WERI-Rb-1 (cell line): Measurements from ENCODE around the gene TEX53.

Source experiments
- DNase-seq: peaks from one replicate; pipeline ENCODE4 v3.0.0-alpha.2; 2020
- H3K27ac ChIP-seq: fragments of 250-450 bp; sonication (Bioruptor Pico); 2 replicates; pipeline ENCODE4 v1.5.1; 2020; ENCODE audit warnings: mild to moderate bottlenecking, moderate library complexity
- H3K27me3 ChIP-seq: fragments of 250-450 bp; sonication (Bioruptor Pico); 2 replicates; pipeline ENCODE4 v1.5.1; 2021; ENCODE audit warnings: mild to moderate bottlenecking, low read depth, moderate library complexity; ENCODE audit not compliant: insufficient read depth, severe bottlenecking
- H3K36me3 ChIP-seq: fragments of 250-450 bp; sonication (Bioruptor Pico); 2 replicates; pipeline ENCODE4 v1.5.1; 2020; ENCODE audit warnings: mild to moderate bottlenecking, moderate library complexity
- H3K4me3 ChIP-seq: 2 replicates; pipeline ENCODE4 v1.5.1; 2011; ENCODE audit warnings: low read depth, mild to moderate bottlenecking, control low read depth, low read length
- H3K9me3 ChIP-seq: fragments of 250-450 bp; sonication (Bioruptor Pico); 2 replicates; pipeline ENCODE4 v1.5.1; 2021; ENCODE audit warnings: mild to moderate bottlenecking, moderate library complexity; ENCODE audit not compliant: severe bottlenecking
- TF ChIP-seq, protein P1 (sequence below): IDR thresholded peaks from 2 replicates; pipeline ENCODE4 v1.5.1; 2011; ENCODE audit warnings: low read depth, mild to moderate bottlenecking, control low read depth, inconsistent platforms, low read length

TEX53 gene

DNA sequence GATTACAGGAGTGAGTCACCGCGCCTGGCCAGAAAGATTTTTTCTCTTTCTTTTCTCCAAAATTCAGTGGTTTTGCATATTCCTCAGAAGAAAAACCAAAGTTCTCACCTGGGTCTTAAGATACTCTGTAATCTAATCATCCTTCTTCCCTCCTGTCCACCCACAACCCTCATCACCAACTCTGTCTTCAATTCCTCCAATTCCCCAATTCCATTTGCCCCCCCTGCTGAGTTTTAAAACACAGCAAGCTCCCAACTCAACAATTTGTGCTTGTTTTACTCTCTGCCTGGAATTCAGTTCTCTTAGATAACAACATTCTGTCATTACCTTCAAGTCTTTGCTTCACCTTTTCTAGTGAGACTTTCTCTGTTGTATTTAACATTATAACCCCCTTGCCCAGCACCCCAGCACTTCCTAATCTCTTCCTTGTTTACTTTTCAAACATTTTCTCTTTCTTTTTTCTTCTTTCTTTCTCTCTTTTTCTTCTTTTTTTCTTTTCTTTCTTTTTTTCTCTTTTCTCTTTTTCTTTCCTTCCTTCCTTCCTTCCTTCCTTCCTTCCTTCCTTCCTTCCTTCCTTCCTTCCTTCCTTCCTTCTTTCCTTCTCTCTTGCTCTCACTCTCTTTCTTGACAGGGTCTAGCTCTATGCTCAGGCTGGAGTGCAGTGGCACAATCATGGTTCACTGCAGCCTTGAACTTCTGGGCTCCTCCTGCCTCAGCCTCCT is 16.6 kb upstream of the TEX53 start:
- TF ChIP-seq, protein P1, sequence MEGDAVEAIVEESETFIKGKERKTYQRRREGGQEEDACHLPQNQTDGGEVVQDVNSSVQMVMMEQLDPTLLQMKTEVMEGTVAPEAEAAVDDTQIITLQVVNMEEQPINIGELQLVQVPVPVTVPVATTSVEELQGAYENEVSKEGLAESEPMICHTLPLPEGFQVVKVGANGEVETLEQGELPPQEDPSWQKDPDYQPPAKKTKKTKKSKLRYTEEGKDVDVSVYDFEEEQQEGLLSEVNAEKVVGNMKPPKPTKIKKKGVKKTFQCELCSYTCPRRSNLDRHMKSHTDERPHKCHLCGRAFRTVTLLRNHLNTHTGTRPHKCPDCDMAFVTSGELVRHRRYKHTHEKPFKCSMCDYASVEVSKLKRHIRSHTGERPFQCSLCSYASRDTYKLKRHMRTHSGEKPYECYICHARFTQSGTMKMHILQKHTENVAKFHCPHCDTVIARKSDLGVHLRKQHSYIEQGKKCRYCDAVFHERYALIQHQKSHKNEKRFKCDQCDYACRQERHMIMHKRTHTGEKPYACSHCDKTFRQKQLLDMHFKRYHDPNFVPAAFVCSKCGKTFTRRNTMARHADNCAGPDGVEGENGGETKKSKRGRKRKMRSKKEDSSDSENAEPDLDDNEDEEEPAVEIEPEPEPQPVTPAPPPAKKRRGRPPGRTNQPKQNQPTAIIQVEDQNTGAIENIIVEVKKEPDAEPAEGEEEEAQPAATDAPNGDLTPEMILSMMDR = no peak
- Histone ChIP-seq H3K27me3 (no peaks in the 10 kb centered on the region), H3K9me3 (no peaks in the 10 kb centered on the region), H3K36me3 (no peaks in the 10 kb centered on the region), H3K4me3 (no peak overlapping the region), H3K27ac (no peak overlapping the region)
- no peak for DNase-seq

DNA sequence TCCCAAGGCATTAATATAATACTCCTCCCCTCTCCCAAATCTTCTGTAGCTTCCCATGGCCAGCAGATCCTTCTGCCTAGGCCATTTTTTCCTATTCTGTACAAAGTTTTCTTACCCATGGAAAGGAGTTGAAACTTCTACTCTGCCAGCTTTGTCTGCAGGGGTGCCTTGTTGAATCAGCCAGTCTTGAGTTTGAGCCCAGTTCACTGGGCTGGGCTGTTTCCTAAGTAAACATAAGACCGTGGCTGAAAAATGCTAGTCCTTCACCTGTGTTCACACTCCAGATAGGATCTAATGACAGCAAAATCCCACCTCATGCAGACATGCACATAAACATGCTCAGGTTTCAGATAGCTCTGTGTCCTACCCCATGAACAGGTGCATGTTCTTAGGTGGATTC is 14.0 kb upstream of the TEX53 start:
- TF ChIP-seq, protein P1 = no peak
- no peak overlapping the region for H3K4me3 ChIP-seq
- H3K9me3 ChIP-seq = no peaks in the 10 kb centered on the region
- no peak overlapping the region for H3K27ac ChIP-seq
- H3K36me3 ChIP-seq = no peaks in the 10 kb centered on the region
- no peaks in the 10 kb centered on the region for H3K27me3 ChIP-seq
- DNase-seq = no peak

DNA sequence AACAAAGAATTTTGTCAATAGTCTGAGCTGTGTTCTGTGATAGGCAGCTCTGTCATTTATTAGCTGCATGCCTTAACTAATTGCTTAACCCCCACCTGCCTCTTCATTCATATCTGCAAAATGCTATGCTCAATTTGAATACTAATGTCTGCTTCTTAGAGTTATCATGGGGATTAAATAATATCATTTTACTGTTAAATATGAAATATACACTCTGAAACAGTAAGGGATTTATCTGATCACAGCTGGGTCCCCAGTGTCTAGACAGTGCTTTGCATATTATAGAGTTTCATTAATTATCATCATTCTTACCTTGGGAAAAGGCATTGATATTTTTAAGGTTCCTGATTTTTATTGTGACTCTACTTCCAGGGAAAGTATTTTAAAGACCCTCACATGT is 12.4 kb upstream of the TEX53 start:
- TF ChIP-seq, protein P1 = no peak
- H3K27ac ChIP-seq = no peak overlapping the region
- no peaks in the 10 kb centered on the region for H3K9me3 ChIP-seq
- H3K36me3 ChIP-seq = no peaks in the 10 kb centered on the region
- DNase-seq = no peak
- H3K4me3 ChIP-seq = no peak overlapping the region
- H3K27me3 ChIP-seq = no peaks in the 10 kb centered on the region

DNA sequence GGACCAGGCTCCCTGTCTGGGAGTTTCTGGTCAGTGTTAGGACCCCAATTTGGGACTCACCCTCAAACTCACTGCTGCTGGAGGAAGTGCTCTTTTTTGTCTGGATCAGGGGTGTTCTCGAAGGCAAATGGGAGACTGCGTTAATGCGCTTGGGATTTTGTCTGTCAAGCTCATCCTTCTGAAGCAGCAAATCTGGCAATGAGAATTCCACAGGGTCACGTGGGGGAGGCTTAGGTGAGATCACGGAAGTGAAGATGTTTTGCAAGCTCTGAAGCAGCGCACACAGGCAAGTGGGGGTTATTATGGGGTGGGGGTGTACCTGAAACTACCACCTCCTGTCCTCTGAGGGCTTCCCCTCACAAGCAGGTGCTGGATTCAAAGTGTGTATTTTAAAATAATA is 10.5 kb upstream of the TEX53 start:
- Histone ChIP-seq H3K4me3 (no peak overlapping the region), H3K27ac (no peak overlapping the region), H3K36me3 (no peaks in the 10 kb centered on the region), H3K9me3 (no peaks in the 10 kb centered on the region), H3K27me3 (no peaks in the 10 kb centered on the region)
- TF ChIP-seq, protein P1 = no peak
- peak; percentile 79 for DNase-seq

DNA sequence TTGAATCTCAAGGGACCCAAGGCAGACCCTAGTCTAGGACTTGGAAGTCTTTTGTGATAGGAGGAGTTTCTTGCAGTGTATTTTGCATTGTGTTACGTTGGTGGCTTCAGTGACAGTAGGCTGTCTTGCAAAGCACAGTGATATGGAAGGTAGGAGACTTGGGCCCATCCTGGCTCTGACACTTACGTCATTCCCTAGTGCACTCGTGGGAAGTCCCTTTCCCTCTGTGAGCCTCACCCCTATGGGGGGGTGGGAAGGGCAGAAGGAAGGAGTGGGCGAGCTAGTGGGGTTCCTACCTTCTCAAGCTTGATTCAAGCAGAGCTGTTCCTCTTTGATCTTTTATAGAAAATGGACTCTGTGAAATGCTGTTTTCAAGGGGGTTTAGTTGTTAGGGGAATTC is 9.2 kb upstream of the TEX53 start:
- Histone ChIP-seq H3K36me3 (no peaks in the 10 kb centered on the region), H3K27me3 (no peaks in the 10 kb centered on the region), H3K4me3 (no peak overlapping the region), H3K27ac (no peak overlapping the region), H3K9me3 (no peaks in the 10 kb centered on the region)
- DNase-seq = no peak
- TF ChIP-seq, protein P1 = no peak

DNA sequence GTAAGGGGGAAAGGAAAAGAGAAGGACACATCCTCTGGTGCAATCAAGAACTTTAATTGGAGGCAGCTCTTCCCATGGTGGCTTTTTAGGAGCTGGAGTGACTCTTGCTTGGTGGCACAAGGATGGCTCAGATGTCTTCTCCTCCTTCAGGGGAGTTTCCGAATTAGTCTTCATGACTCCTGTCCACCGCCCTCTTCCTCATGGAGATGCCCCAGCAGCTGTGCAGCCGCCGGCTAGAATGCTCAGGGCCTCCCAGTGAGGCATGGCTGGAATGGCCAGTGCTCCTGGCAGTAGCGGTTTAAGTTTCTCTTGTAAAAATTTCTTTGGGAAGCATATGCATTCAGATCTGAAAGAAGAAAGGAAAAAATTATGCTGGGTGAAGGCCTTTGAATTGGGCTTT is 8.8 kb upstream of the TEX53 start:
- H3K9me3 ChIP-seq = no peaks in the 10 kb centered on the region
- TF ChIP-seq, protein P1 = no peak
- DNase-seq = no peak
- H3K27ac ChIP-seq = no peak overlapping the region
- no peak overlapping the region for H3K4me3 ChIP-seq
- H3K27me3 ChIP-seq = no peaks in the 10 kb centered on the region
- H3K36me3 ChIP-seq = no peaks in the 10 kb centered on the region
